ENCODE measurements around the gene FXYD2. TPM values are rescaled to one million over a fixed set of nuclear protein-coding genes. Genes with fewer than 3 reads are reported as not detected.

Gene FXYD2
- total RNA-seq, 4 donors from 2014 or later = 0.19 to 0.95 TPM; not detected in 2

DNA sequence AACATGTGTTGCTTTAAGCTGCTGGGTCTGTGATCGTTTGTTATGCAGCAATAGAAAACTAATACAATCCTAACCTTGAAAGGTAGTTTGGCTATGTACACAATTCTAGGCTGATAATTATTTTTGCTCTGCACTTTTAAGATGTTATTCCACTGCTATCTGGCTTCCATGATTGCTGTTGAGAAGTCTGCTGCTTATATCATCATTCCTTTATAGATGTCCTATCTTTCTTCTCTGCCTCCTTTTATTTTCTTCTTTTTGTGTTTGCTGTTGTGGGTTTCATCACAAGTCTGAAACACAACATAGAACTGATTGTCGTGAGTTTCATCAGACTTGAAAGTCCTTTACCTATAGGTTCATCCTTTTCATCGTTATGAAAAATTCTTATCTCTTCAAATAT is 27.8 kb upstream of the FXYD2 start:
- TF ChIP-seq, protein P1, sequence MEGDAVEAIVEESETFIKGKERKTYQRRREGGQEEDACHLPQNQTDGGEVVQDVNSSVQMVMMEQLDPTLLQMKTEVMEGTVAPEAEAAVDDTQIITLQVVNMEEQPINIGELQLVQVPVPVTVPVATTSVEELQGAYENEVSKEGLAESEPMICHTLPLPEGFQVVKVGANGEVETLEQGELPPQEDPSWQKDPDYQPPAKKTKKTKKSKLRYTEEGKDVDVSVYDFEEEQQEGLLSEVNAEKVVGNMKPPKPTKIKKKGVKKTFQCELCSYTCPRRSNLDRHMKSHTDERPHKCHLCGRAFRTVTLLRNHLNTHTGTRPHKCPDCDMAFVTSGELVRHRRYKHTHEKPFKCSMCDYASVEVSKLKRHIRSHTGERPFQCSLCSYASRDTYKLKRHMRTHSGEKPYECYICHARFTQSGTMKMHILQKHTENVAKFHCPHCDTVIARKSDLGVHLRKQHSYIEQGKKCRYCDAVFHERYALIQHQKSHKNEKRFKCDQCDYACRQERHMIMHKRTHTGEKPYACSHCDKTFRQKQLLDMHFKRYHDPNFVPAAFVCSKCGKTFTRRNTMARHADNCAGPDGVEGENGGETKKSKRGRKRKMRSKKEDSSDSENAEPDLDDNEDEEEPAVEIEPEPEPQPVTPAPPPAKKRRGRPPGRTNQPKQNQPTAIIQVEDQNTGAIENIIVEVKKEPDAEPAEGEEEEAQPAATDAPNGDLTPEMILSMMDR (IDR thresholded peaks at IDR 0.05) = no peak
- no peak for TF ChIP-seq POLR2A (IDR thresholded peaks at IDR 0.05)
- intact Hi-C loops (cut with DNase I) = no loop called here

DNA sequence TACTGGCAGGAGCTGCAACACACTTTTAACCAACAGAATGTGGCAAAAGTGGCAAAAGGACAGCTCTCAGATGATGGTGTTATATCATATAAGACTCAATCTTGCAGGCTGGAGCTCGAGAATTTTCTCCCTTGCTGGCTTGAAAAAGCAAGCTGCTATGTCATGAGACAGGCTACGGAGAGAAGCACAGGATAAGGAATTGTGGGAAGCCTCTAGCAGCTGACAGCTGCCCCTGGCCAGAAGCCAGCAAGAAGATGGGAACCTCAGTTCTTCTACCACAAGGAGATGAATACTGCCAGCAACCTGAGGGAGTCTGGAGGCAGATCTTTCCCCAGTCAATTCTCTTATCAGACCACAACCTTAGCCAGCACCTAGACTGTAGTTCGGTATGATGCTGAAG is 27.3 kb upstream of the FXYD2 start:
- intact Hi-C loops (cut with DNase I) = no loop called here
- Histone ChIP-seq H3K27ac (no peak overlapping the region), H3K4me1 (no peaks in the 10 kb centered on the region), H3K4me3 (no peak overlapping the region), H3K27me3 (peaks cover 0 to 16% (median 0%) of the 10 kb centered on the region in 4 donors), H3K9me3 (peaks cover 0 to 5% (median 0%) of the 10 kb centered on the region in 3 donors), H3K36me3 (no peaks in the 10 kb centered on the region)
- TF ChIP-seq, protein P1 (IDR thresholded peaks at IDR 0.05) = no peak
- no peak for TF ChIP-seq POLR2A (IDR thresholded peaks at IDR 0.05)
- no peak for DNase-seq
- WGBS, 2 donors = 56 to 57% methylated on average over 3 of the region's 3 CpGs

More for the DNA sequence above, 27.8 kb upstream of the FXYD2 start:
- WGBS, 2 donors = 63% methylated on average over 3 of the region's 3 CpGs
- Histone ChIP-seq H3K27me3 (peaks cover 0 to 16% (median 0%) of the 10 kb centered on the region in 4 donors), H3K4me1 (no peaks in the 10 kb centered on the region), H3K4me3 (no peak overlapping the region), H3K9me3 (peaks cover 0 to 5% (median 0%) of the 10 kb centered on the region in 3 donors), H3K27ac (no peak overlapping the region), H3K36me3 (no peaks in the 10 kb centered on the region)
- DNase-seq = no peak

DNA sequence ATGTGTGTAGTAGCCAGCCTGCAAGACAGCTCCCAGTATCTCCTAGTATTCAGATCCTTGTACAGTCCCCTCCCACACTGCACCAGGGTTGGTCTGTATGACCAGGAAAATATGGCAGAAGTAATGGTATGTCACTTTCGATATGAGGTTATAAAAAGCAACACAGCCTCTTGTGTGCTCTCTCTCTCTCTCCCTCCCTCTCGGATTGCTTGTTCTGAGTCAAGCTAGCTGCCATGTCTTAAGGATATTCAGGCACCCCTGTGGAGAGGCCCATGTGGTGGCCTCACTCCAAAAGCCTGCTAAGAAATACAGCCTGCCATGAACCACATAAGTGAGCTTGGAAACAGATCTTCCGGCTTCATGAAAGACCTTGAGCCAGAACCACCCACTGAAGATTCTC is 26.6 kb upstream of the FXYD2 start:
- TF ChIP-seq, protein P1 (IDR thresholded peaks at IDR 0.05) = no peak
- TF ChIP-seq POLR2A (IDR thresholded peaks at IDR 0.05) = no peak
- no peak overlapping the region for H3K4me3 ChIP-seq
- no peak overlapping the region for H3K27ac ChIP-seq
- intact Hi-C loops (cut with DNase I) = no loop called here
- H3K9me3 ChIP-seq = peaks cover 0 to 5% (median 0%) of the 10 kb centered on the region in 3 donors
- H3K4me1 ChIP-seq = no peaks in the 10 kb centered on the region
- peaks cover 0 to 16% (median 0%) of the 10 kb centered on the region in 4 donors for H3K27me3 ChIP-seq
- H3K36me3 ChIP-seq = no peaks in the 10 kb centered on the region
- no peak for DNase-seq
- 74 to 80% methylated on average over 3 of the region's 3 CpGs for WGBS, 2 donors

DNA sequence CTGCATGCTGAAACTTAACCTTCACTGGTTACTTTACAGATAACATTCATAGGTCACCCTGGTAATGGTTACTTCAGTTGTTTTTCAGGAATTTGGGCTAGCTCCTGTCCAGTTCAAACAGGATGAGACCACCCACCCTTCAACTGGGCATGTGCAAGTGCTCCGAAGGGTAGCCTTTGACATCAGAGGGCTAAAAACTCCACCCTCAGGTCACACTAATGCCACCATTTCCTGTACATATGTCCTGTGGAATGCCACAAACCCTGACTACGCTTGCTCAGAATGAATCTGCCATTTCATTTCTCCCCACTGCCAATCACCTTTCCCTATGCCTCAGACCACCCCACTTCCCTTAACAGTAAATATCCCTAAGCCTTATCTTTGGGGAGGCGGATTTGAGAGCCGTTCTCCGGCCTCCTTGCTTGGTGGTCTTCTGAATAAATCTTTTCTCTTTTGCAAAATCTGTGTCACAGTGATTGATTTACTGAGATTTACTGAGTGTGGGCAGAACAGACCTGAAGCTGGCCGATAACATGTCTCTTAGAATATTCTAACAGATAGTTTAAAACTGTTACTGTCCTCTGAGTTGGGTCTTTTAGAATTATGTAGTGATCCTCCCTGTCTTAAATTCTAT is 25.4 kb upstream of the FXYD2 start:
- Histone ChIP-seq H3K9me3 (peaks cover 0 to 5% (median 0%) of the 10 kb centered on the region in 3 donors), H3K36me3 (no peaks in the 10 kb centered on the region), H3K4me1 (no peaks in the 10 kb centered on the region), H3K4me3 (no peak overlapping the region), H3K27me3 (peaks cover 0 to 9% (median 0%) of the 10 kb centered on the region in 4 donors), H3K27ac (no peak overlapping the region)
- WGBS, 2 donors = 78 to 83% methylated on average over 6 of the region's 6 CpGs
- no peak for DNase-seq
- TF ChIP-seq, protein P1 (IDR thresholded peaks at IDR 0.05) = no peak
- no peak for TF ChIP-seq POLR2A (IDR thresholded peaks at IDR 0.05)
- intact Hi-C loops (cut with DNase I) = no loop called here

DNA sequence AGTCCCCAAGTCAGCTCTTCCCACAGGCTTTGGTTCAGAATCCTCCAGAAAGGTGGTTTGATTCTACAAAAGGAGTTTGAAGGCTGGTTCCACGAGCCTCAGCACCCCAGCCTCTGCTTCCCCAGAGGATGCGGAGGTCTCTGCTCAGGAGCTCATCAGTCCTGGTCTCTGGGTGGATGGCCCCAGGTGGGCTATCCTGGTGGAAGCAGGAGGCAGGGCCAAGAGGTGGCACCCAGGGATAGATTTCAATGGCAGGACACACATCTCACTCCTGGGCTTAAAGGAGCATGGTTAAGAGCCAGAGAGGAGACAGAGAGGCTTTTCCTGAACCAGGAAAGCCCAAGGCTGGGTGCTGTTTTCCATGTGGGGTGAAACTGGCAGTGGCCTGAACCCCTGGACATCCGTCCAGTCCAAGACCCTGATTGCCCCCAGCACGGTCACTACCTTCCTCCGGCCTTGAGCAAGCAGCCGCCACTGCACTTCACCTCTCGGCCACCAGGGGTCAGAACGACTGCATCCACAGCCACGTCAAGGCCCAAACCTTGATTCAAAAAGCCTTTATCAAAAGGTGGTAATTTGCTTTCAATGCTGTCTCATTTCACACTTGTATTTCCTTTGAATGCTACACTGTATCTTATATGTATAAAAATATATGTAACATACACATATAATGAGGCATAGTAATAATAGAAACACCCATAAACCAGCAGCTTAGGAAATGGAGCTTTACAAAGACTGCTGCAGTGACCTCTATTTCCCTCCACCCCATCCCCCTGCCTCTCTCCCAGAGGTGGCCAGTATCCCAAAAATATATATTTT is 19.3 kb upstream of the FXYD2 start:
- Histone ChIP-seq H3K27me3 (peaks cover 0 to 14% (median 0%) of the 10 kb centered on the region in 4 donors), H3K4me1 (peaks cover 0 to 6% (median 0%) of the 10 kb centered on the region in 3 donors), H3K4me3 (no peak overlapping the region), H3K36me3 (no peaks in the 10 kb centered on the region), H3K27ac (no peak overlapping the region), H3K9me3 (no peaks in the 10 kb centered on the region)
- WGBS, 2 donors = 1 to 4% methylated on average over 7 of the region's 9 CpGs
- DNase-seq = no peak
- intact Hi-C loops (cut with DNase I) = loop anchor here (2.0 to 5.0 kb wide), 2 partner anchors 103 to 208 kb away; no protein-coding TSS in a partner anchor
- TF ChIP-seq, protein P1 (IDR thresholded peaks at IDR 0.05) = peak; percentile 96 to 100 (median 98)
- no peak for TF ChIP-seq POLR2A (IDR thresholded peaks at IDR 0.05)
